Measurements from ENCODE around the gene PTPN12.
"Not testable (repeated sequence)": the region's sequence is repeated elsewhere in the genome, so short reads cannot be mapped to it uniquely, and the experiment has no call there.

PTPN12 gene

DNA sequence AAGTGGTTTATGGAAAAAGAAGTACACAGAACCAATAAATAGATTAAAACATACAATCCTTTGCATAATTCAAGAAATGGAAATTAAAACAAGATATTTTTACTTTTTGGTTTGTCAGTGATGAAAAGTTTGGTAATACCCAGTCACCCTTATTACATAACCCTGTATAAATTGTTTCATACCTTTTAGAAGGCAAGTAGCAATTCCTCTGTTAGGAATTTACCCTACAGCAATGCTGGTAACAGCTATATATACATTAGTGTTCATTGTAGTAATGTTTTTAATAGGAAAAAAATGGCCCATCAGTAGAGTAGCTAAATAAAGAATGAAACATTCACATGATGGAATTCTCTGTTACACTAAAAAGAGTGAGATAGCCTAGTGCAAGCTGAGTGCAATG, 42.7 kb downstream of the PTPN12 start:
- no peak for DNase-seq (ENCODE audit: low read depth, low spot score)

DNA sequence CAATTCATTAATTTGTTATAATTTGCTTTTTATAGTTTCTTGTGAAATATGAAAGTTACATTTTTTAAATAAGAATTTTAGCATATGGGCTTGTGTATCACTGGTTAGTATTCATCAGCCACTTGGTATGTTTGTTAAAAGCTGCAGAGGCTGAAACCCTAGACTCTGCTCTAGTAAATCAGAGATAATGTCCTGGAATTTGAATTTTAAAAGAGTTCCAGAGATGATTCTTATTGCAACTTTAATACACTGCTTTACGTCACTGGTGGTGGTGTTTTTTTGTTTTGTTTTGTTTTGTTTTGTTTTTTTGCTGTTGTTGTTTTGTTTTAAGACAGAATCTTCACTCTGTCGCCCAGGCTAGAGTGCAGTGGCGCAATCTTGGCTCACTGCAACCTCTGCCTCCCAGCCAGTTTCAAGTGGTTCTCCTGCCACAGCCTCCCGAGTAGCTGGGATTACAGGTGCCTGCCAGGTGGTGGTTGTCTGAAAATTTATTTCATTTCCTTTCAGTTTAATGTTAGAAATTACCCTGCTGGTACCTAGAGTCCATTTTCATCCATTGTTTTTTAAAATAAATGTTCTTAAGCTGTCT, 43.8 kb downstream of the PTPN12 start:
- no peak for DNase-seq (ENCODE audit: low read depth, low spot score)

DNA sequence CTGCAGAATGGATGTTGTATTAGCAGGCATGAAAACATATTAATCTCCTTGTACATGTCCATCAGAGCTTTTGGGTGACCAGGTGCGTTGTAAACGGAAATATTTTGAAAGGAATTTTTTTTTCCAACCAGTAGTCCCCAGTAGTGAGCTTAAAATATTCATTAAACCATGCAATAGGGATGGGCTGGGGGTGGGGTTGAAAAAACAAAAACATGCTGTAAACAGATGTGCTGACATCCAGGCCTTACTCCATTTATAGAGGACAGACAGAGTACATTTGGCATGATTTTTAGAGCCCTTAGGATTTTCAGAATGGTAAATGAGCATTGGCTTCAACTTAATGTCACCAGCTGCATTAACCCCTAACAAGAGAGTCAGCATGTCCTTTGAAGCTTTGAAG, 50.2 kb downstream of the PTPN12 start:
- DNase-seq (ENCODE audit: low read depth, low spot score) = no peak

DNA sequence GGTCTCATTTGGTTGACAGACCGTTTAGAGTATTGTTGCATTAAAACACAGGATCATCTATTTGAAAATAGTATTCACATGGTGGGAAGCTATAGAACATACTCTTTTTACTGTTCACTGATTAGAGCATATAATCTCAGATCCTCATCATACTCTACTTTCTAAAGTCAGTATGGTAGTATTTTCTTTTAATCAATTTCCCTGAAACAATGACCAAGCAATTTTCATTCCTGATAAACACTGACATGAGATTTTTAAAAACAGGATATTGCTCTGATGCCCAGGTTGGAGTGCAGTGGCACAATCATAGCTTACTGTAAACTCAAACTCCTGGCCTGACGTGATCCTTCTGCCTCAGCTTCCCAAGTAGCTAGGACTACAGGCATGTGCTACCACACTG, 63.9 kb downstream of the PTPN12 start:
- DNase-seq (ENCODE audit: low read depth, low spot score) = no peak

DNA sequence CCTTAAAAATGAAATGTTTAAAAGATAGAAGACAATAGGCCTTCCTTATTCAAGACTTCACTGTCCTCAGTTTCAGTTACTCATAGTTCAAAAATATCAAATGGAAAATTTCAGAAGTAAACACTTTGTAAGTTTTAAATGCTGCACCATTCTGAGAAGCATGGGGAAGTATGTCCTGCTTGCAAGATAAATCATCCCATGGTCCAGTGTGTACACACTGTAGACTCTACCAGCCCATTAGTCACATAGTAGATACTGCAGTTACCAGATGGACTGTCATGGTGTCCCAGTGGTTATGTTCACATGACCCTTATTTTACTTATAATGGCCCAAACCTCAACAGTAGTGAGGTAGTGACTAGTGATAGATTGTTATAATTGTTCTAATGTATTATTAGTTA, 69.5 kb downstream of the PTPN12 start:
- DNase-seq (ENCODE audit: low read depth, low spot score) = no peak

DNA sequence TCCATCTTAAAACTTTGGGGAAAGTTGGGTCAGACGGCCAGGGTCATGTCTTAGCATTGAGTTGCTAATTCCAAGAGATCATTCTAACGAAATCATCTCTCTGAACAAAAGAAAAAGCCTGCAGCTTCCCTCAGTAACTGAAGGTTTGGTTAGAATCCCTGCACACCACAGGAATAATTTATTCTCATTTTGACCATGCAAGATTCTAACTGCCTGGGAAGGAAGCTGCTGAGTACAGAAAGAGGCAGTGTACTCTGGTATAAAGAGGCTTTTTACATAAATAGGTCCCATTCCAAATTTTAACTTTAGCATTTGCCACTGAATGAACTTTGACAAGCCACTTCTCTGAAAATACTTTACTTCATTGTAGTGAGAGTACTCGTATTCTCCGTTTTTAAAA, 82.2 kb downstream of the PTPN12 start:
- DNase-seq (ENCODE audit: low read depth, low spot score) = no peak

DNA sequence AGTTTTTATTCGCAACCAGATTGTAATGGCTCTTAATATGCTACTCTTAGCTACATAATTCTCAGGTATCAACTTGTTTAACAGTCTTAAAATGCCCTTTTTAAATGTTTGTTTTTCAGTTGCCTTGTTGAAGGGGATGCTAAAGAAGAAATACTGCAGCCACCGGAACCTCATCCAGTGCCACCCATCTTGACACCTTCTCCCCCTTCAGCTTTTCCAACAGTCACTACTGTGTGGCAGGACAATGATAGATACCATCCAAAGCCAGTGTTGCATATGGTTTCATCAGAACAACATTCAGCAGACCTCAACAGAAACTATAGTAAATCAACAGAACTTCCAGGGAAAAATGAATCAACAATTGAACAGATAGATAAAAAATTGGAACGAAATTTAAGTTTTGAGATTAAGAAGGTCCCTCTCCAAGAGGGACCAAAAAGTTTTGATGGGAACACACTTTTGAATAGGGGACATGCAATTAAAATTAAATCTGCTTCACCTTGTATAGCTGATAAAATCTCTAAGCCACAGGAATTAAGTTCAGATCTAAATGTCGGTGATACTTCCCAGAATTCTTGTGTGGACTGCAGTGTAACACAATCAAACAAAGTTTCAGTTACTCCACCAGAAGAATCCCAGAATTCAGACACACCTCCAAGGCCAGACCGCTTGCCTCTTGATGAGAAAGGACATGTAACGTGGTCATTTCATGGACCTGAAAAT, 89.7 kb downstream of the PTPN12 start:
- DNase-seq (ENCODE audit: low read depth, low spot score) = no peak

DNA sequence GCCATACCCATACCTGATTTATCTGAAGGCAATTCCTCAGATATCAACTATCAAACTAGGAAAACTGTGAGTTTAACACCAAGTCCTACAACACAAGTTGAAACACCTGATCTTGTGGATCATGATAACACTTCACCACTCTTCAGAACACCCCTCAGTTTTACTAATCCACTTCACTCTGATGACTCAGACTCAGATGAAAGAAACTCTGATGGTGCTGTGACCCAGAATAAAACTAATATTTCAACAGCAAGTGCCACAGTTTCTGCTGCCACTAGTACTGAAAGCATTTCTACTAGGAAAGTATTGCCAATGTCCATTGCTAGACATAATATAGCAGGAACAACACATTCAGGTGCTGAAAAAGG, 90.2 kb downstream of the PTPN12 start:
- DNase-seq (ENCODE audit: low read depth, low spot score) = no peak

DNA sequence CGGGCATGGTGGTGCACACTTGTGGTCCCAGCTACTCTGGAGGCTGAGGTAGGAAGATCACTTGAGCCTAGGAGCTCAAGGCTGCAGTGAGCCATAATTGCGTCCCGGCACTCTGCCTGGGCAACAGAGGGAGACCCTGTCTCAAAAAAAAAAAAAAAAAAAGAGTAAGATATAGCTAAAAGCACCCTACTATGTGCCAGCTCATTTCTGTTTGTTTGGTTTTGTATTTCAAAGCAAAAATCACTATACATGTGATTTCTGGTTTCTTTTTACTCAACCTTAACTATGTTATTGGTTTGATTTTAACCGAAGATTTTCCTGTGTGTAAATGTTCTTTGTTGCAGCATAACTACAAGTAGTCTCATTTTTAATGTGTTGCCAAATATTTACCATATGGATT, 92.7 kb downstream of the PTPN12 start:
- DNase-seq (ENCODE audit: low read depth, low spot score) = no peak

DNA sequence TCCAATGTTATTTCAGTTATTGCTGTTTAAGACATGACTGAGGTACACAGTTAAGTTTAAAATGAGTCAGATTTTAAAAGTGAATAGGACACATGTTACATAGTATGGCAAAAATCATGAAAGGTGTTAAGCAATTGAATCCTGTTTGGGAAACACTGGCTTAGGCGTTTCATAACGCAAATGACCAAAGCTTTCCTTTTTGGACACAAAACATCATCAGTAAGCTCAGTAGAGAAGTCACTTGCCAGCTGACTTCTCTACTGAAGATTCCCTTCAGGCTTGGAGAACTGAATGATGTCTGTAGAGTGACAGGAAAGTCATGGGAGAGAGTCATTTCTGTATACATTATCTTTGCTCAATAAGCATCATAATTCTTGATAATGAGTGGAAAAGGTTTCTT, 94.7 kb downstream of the PTPN12 start:
- no peak for DNase-seq (ENCODE audit: low read depth, low spot score)

DNA sequence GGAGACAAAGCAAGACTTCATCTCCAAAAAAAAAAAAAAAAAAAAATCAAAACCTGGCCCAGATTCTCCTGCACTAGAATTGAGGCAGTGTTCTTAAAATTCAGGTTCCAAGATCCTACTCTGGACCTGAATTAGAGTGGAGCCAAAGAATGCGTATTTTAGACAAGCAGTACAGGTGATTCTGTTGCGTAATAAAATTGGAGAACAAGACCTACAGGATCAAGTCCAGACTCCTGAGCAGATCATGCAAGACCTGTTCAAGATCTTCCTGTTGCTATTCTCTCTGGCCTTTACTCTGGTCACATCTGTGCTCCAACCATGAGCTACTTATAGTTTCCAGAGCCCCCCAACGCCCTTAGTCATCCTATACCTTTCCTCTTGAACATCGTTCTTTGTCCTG, 107.7 kb downstream of the PTPN12 start:
- no peak for DNase-seq (ENCODE audit: low read depth, low spot score)

DNA sequence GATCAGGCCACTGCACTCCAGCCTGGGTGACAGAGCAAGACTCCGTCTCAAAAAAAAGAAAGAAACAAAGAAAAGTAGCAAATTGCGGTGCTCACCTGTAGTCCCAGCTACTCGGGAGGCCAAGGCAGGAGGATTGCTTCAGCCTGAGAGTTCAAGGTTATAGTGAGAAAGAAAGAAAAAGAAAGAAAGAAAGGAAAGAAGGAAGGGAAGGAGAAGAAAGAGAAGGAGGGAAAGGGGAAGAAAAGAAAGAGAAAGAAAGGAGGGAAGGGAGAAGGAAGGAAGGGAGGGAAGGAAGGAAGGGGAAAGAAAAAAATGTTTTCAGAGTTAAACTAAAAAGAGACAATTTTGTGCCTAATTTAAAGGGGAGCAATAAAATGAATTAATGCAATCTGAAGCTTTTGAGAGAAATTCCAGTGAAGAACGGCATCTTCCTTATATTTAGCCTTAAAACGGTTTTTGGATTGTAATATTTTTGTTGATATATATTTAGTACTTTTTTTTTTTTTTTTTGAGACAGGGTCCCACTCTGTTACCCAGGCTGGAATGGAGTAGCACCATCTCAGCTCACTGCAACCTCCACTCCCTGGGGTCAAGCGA, 111.7 kb downstream of the PTPN12 start:
- DNase-seq (ENCODE audit: low read depth, low spot score) = no peak

DNA sequence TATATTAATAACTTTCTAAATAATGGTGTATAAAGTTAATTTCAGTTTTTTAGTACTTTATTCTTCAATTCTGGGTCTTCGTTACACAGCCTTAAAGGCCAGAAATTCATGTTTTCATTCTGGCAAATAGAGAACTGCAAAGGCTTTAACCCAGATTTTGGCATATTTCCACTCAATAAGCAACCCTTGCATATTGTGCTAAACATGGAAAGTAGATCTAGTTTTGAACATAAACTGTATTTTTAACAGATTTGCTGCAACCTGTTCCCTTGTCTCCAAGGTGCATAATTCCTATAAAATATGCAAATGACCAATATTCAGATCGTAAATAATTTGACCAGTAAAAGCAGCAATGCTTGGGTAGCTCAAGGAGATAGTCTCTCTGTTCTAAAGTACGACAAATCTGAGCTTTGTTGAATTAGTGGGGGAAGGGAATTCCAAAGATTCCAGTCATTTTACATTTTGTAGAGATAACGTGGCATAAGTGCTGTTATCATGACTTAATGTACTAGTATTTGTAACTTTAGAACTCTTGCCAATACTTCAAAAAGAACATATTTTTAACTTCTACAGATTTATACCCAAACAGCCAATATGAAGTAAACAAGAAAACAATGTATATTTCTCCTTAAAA, 112.7 kb downstream of the PTPN12 start:
- DNase-seq (ENCODE audit: low read depth, low spot score) = no peak

DNA sequence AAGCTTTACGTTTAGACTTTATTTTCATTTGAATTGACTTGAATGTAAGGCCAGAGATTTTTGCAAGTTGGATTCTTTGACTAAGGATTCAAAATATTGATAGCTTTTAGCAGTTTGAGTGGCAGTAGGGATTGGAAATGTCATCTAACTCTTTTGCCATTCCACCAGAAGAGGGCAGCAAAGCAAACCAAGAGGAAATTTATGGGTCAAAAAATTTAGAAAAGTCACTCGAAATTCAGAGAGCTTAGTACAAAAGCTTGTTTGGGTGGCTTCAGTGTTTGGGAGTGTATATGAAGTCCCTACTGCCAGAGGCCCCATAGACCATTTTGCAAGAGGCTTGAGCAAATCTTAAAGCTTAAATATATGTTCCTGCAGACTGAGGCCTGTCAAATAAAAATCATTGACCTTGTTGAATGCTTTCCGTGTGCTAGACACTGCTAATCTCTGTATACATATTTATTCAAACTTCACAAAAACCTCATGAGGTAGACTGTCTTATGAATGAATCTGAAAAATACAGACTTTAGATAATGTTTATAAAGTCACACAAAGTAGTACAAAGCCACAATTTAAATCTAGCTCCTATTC, 114.6 kb downstream of the PTPN12 start:
- DNase-seq (ENCODE audit: low read depth, low spot score) = no peak

DNA sequence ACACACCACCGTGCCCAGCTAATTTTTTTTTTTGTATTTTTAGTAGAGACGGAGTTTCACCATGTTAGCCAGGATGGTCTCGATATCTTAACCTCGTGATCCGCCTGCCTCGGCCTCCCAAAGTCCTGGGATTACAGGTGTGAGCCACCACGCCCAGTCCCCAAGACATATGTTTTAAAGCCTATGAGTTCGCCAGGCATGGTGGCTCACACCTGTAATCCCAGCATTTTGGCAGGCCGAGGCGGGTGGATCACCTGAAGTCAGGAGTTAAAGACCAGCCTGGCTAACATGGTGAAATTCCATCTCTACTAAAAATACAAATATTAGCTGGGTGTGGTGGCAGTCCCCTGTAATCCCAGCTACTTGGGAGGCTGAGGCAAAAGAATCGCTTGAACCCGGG, 115.7 kb downstream of the PTPN12 start:
- DNase-seq (ENCODE audit: low read depth, low spot score) = not testable (repeated sequence)

DNA sequence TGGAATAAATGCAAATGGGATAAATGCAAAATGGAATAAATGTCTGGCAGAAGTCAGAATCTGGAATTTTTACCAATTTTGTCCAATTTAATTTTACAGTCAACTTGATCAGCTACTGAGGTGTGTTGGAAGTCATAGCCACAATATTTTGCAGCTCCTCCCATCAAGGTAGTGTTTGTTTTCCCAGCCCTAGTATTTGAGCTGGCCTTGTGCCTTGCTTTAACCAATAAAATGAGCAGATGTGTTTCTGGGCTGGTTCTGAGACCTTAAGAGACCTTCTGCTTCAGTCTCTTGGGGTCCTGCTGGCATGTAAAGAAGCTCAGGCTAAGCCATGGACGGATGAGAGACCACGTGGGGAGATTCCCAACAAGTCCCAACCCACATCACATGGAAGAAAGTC, 116.5 kb downstream of the PTPN12 start:
- DNase-seq (ENCODE audit: low read depth, low spot score) = no peak

DNA sequence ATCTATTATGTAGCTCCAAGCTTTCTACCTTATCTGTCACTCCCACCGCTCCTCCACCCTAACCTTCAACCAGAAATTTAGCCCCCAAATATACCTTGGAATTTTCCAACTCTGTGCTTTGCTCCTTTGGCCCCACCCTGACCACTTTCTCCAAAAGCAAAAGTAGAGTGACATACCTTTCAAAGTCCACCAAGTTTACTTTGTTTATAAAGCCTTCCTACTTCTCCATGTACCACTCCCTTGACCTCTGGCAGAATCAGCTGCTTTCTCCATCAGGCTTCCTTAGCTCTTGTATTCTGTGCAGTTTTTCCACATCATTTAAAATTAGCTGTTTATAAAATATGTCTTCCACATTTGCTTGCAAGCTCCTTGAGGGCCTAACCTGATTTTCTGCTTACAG, 118.3 kb downstream of the PTPN12 start:
- no peak for DNase-seq (ENCODE audit: low read depth, low spot score)

DNA sequence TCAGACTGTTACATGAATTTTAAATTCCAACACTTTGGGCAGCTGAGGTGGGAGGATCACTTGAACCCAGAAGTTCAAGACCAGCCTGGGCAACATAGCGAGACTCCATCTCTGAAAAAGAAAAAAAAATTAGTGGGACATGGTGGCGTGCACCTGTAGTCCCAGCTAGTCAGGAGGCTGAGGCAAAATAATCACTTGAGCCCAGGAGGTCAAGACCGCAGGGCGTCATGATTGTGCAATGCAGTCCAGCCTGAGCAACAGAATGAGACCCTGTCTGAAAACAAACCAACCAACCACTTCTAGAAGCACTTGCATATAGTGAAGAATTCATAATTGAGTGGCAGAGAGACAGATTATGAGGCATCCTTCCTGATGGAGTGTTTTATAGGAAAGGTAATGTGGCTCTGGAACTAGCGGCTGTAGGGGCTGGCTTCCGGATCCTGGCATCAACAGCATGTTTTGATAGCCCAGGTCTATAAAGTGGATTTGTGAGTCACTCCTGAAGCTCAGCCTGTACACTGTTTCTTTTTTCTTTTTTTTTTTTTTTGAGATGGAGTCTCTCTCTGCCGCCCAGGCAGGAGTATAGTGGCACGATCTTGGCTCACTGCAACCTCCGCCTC, 118.9 kb downstream of the PTPN12 start:
- no peak for DNase-seq (ENCODE audit: low read depth, low spot score)

DNA sequence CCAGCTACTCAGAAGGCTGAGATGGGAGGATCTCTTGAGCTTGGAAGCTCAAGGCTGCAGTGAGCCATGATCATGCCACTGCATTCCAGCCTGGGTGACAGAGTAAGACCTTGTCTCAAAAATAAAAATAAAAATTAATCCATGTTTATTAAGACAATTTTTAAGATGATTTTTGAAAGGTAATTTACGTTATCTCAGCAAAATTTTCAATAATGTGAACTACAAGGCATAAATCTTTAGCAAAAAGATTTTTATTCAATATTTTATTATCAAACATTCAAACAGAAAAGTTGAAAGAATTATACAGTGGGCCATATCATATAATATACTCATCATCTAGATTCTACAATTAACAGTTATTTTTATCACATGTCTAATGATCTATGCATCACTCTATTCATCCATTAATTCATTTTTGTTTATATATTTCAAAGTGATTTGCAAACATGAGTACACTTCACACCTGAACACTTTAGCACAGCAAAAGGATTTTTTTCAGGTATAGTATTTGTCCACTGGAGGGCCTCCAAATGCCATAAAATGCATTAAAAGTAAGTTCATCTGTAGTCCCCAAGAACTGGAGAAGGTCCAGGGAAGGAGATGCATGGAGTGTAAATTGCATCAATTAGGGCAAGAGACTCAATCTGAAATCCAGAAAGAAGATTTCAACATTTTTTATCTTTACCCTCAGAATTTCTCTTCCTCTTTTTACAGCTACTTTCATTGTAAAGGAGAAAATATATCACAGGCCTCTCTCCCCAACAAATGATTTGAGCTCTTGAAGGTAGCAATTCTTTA, 120.5 kb downstream of the PTPN12 start:
- DNase-seq (ENCODE audit: low read depth, low spot score) = no peak

DNA sequence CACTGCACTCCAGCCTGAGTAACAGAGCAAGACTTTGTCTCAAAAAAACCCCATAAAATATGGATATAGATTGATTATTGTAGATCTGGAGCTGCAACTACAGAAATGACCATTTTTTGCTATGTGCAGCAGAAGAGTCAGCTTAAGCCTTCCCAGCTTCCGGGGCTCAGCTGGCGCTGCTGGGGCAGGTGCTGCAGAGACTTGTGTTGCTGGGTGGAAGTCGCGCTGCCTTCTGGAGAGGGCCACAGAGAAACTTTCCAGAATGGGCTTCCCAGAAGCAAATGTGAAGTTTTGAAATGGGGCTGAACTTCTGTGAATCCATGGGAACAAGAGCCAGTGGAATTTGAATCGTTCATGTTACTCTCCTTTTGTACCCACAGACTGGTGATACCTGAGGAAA, 121.8 kb downstream of the PTPN12 start:
- no peak for DNase-seq (ENCODE audit: low read depth, low spot score)

DNA sequence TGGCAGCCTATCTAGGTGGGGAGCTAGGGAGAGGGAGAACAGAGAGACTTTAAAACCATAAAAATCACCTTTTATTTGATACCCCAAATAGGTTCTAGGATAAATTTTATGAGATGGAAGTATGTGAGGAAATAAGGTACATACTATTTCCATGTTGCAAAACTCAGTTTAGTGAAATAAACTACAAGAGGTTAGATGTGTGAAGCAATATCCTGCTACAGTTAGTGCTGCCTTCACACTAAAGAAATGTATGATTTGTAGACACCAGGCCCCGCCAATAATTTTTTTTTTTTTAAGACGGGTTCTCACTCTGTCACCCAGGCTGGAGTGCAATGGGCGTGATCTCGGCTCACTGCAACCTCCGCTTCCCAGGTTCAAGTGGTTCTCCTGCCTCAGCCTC, 124.7 kb downstream of the PTPN12 start:
- DNase-seq (ENCODE audit: low read depth, low spot score) = no peak
